Peyer's patch (tissue), 4 donors: ENCODE measurements around the gene AP1M1. TPM values are rescaled to one million over a fixed set of nuclear protein-coding genes. Genes with fewer than 3 reads are reported as not detected.

Experiments
- DNase-seq, 3 donors: peaks; one replicate each; pipeline ENCODE4 v3.0.0-alpha.2; 2017 to 2019
- H3K27ac ChIP-seq, 4 donors: fragments of 200-600 bp; sonication (generic); one replicate each; pipeline ENCODE4 v1.5.1; 2016 to 2019
- H3K27me3 ChIP-seq, 2 donors: fragments of 200-600 bp; sonication (generic); one replicate each; pipeline ENCODE4 v1.5.1; 2019
- H3K36me3 ChIP-seq, 3 donors: fragments of 200-600 bp; sonication (generic); one replicate each; pipeline ENCODE4 v1.5.1; 2016 to 2019
- H3K4me1 ChIP-seq, 4 donors: fragments of 200-600 bp; sonication (generic); one replicate each; pipeline ENCODE4 v1.5.1; 2016 to 2019
- H3K4me3 ChIP-seq, 4 donors: fragments of 200-600 bp; sonication (generic); 1 replicate in 3 of 4; 2 replicates in 1 of 4; pipeline ENCODE4 v1.5.1; 2016 to 2019; ENCODE audit warnings: mild to moderate bottlenecking in 1 of 4
- H3K9me3 ChIP-seq, 4 donors: fragments of 200-600 bp; sonication (generic); one replicate each; pipeline ENCODE4 v1.5.1; 2016 to 2019; ENCODE audit warnings: mild to moderate bottlenecking in 1 of 4
- POLR2A ChIP-seq, 2 donors: fragments of 450-650 bp; IDR thresholded peaks; one replicate each; pipeline ENCODE4 v1.5.1; 2017; ENCODE audit warnings: antibody characterized with exemption in 2 of 2, mild to moderate bottlenecking in 2 of 2, moderate library complexity in 2 of 2
- total RNA-seq, 4 donors: library from RNA; depleted of rRNA; stranded (reverse); fragments of >200 nt; gene quantifications; one replicate each; pipeline ENCODE4 v1.1.0, GENCODE V29; 2016
- TF ChIP-seq, protein P1 (sequence below), 6 experiments: fragments of 450-650 bp in 4 of 6; fragments of 200-600 bp in 2 of 6; sonication (generic) in 1 of 6; IDR thresholded peaks; one replicate each; pipeline ENCODE4 v1.5.1; 2017 to 2019; ENCODE audit warnings: antibody characterized with exemption in 6 of 6, mild to moderate bottlenecking in 3 of 6, moderate library complexity in 1 of 6

The AP1M1 gene
- total RNA-seq, 4 donors from 2014 or later, result 52.7 to 83.9 (median 62.8) TPM

DNA sequence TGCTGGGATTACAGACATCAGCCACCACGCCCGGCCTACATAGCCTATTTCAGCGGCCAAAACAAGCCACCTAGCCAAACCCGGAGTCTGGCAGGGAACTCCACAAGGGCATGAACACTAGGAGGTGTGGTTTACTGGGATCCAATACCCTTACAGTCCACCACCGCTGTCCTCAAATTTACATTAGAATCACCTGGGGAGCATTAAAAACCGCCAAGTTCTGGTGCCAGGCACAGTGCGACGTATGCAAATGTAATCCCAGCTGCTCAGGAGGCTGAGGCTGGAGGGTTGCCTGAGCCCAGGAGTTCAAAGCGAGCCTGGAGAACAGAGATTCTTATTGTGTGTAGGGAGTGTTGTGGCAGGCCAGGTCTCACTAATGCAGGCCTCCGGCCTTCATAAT, 4.2 kb upstream of the AP1M1 start:
- no peak overlapping the region for H3K4me3 ChIP-seq
- peaks cover 0 to 17% (median 7%) of the 10 kb centered on the region in 4 donors for H3K4me1 ChIP-seq
- no peak overlapping the region for H3K27ac ChIP-seq
- peaks cover 0 to 50% (median 6%) of the 10 kb centered on the region in 3 donors for H3K36me3 ChIP-seq
- no peaks in the 10 kb centered on the region for H3K27me3 ChIP-seq
- DNase-seq, result no peak
- no peaks in the 10 kb centered on the region for H3K9me3 ChIP-seq
- TF ChIP-seq POLR2A (IDR thresholded peaks at IDR 0.05), result no peak
- TF ChIP-seq, protein P1, sequence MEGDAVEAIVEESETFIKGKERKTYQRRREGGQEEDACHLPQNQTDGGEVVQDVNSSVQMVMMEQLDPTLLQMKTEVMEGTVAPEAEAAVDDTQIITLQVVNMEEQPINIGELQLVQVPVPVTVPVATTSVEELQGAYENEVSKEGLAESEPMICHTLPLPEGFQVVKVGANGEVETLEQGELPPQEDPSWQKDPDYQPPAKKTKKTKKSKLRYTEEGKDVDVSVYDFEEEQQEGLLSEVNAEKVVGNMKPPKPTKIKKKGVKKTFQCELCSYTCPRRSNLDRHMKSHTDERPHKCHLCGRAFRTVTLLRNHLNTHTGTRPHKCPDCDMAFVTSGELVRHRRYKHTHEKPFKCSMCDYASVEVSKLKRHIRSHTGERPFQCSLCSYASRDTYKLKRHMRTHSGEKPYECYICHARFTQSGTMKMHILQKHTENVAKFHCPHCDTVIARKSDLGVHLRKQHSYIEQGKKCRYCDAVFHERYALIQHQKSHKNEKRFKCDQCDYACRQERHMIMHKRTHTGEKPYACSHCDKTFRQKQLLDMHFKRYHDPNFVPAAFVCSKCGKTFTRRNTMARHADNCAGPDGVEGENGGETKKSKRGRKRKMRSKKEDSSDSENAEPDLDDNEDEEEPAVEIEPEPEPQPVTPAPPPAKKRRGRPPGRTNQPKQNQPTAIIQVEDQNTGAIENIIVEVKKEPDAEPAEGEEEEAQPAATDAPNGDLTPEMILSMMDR (IDR thresholded peaks at IDR 0.05), result no peak

GRCh38 chr19:16197188-16197621, 506 bp upstream of the AP1M1 start:
- no peak for TF ChIP-seq POLR2A (IDR thresholded peaks at IDR 0.05)
- TF ChIP-seq, protein P1 (IDR thresholded peaks at IDR 0.05), result no peak
- peak overlapping the region; percentile 63 to 91 (median 84) for H3K4me3 ChIP-seq
- peaks cover 0 to 20% (median 0%) of the 10 kb centered on the region in 3 donors for H3K36me3 ChIP-seq
- H3K4me1 ChIP-seq, result peaks cover 4 to 44% (median 15%) of the 10 kb centered on the region in 4 donors
- peak overlapping the region; percentile 81 to 95 (median 94) for H3K27ac ChIP-seq
- no peaks in the 10 kb centered on the region for H3K27me3 ChIP-seq
- no peaks in the 10 kb centered on the region for H3K9me3 ChIP-seq
- peak in 1 of 3 donors; percentile 53 for DNase-seq

DNA sequence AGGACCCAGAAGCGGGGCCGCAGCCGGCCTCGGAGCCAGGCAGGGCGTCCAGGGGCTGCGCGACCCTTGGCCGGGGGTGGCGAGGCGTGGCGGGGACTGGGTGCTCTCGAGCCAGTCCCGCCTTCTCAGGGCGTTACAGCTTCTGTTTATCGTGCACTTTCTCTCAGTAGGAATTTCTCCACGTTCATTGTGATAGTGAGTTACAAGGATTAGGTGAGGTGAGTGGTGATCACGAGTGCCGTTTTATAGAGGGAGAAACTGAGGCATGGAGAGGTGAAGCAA, 600 bp downstream of the AP1M1 start:
- Histone ChIP-seq H3K27me3 (no peaks in the 10 kb centered on the region), H3K4me1 (peaks cover 4 to 48% (median 15%) of the 10 kb centered on the region in 4 donors), H3K4me3 (peak overlapping the region; percentile 63 to 91 (median 84)), H3K9me3 (no peaks in the 10 kb centered on the region), H3K27ac (peak overlapping the region; percentile 81 to 95 (median 94)), H3K36me3 (peaks cover 0 to 20% (median 0%) of the 10 kb centered on the region in 3 donors)
- TF ChIP-seq POLR2A (IDR thresholded peaks at IDR 0.05), result peak in 1 of 2 donors; percentile 53
- TF ChIP-seq, protein P1 (IDR thresholded peaks at IDR 0.05), result no peak
- DNase-seq, result peak in 2 of 3 donors; percentile 77 to 81

DNA sequence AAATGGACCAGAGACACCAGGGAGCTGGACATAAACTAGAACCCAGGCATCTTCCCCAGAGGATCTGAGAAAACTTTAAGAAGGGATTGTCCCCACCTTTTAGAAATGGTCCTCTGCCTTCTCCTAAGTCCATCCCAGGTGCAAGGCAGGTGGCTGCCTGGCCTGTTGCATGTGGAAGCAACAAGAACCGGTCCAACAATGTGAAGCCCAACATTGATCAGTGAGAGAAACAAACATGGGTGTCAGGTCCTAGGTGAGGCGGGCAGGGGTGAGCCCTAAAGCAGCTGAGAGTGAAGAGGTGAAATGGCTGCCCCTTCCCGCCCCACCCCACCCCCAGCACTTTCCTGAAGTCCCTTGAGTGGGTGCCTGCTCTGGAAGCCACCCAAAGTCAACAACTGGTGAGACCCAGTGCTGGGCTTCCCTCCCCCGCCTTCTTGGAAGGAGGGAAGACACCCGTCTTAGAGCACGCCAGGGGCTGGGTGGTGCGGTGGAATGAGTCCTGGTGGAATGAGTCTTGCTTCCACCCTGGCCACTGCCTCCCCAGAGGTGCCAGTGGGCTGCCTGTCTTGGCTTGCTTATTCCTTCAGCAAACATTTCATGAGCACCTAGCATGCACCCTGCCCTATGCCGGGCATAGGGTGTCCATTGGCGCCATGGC, 1.7 kb downstream of the AP1M1 start:
- H3K4me1 ChIP-seq, result peaks cover 4 to 48% (median 15%) of the 10 kb centered on the region in 4 donors
- H3K4me3 ChIP-seq, result peak overlapping the region in 2 of 4 donors; percentile 6 to 63
- TF ChIP-seq, protein P1 (IDR thresholded peaks at IDR 0.05), result no peak
- no peak for TF ChIP-seq POLR2A (IDR thresholded peaks at IDR 0.05)
- H3K36me3 ChIP-seq, result peaks cover 0 to 28% (median 0%) of the 10 kb centered on the region in 3 donors
- H3K9me3 ChIP-seq, result no peaks in the 10 kb centered on the region
- H3K27me3 ChIP-seq, result no peaks in the 10 kb centered on the region
- peak overlapping the region in 3 of 4 donors; percentile 40 to 95 (median 93) for H3K27ac ChIP-seq
- DNase-seq, result peak in 1 of 3 donors; percentile 44

DNA sequence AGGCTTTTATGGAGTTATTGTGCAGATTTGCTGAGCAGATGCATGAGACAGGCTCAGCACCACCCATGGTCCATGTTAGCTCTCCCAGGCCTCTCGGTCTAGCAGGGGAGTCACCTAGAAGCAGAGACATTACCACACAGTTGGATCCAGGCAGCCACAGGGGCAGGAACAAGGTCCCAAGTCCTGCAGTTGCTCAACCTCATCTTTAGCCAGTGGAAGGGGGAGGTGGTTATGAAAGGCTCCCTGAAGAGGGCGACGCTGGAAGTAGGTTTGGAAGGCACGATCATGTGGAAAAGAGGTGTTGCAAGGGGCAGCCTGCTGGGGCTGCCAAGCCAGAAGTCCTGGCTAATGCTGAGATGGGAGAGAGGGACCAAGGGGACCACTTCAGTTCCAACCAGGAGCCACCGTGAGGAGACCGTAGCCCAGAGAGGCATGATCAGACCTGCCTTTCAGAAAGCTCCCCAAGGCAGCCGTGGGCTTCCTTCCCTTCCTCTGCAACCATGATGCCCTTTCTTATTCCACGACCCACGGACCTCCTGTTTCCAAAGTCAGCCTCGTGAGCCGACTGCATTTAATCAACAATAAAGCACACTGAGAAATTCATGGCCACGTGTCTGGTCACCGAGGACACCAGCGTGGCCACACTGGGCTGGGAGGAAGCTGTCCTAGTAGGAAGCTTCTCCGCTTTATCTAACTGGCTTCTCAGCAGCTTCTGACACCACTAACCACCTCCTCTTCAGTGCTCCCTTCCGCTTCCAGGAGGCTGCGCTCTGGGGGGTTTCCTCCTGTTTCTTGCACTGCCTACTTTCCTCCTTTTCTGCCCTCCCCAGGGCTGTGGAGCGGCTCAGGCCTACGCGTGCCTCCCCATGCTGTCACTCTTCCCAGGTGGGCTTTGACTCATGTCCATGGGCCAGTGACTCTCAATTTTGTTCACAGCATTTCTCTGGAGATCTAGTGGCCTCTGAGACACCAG, 2.6 kb downstream of the AP1M1 start:
- H3K4me3 ChIP-seq, result no peak overlapping the region
- peak in 2 of 3 donors; percentile 73 to 83 for DNase-seq
- peaks cover 0 to 37% (median 0%) of the 10 kb centered on the region in 3 donors for H3K36me3 ChIP-seq
- H3K9me3 ChIP-seq, result no peaks in the 10 kb centered on the region
- no peaks in the 10 kb centered on the region for H3K27me3 ChIP-seq
- peaks cover 4 to 48% (median 15%) of the 10 kb centered on the region in 4 donors for H3K4me1 ChIP-seq
- peak in 1 of 2 donors; percentile 66 for TF ChIP-seq POLR2A (IDR thresholded peaks at IDR 0.05)
- TF ChIP-seq, protein P1 (IDR thresholded peaks at IDR 0.05), result no peak
- H3K27ac ChIP-seq, result peak overlapping the region in 2 of 4 donors; percentile 93 to 95
